GM12875 (cell line): ENCODE measurements around the gene CTCFL.

Source experiments
- H3K4me3 ChIP-seq: one replicate; pipeline ENCODE4 v1.5.1; 2011; ENCODE audit warnings: low read depth, low read length, control low read depth
- CTCF ChIP-seq: IDR thresholded peaks from 2 replicates; pipeline ENCODE4 v1.5.1; 2011; ENCODE audit warnings: low read depth, mild to moderate bottlenecking, control low read depth, inconsistent platforms, low read length, moderate library complexity, borderline replicate concordance; ENCODE audit not compliant: insufficient read depth

Gene CTCFL

GRCh38 chr20:57559658-57560553 lies 35.0 kb upstream of the CTCFL start:
- H3K4me3 ChIP-seq = no peak overlapping the region
- no peak for TF ChIP-seq CTCF

- H3K4me3 ChIP-seq = no peak overlapping the region
- no peak for TF ChIP-seq CTCF
These were observed 34.3 kb upstream of the CTCFL start for GRCh38 chr20:57559289-57559634.

- no peak for TF ChIP-seq CTCF
These were observed 33.8 kb upstream of the CTCFL start for GRCh38 chr20:57558614-57559288.

GRCh38 chr20:57557926-57558613 lies 33.1 kb upstream of the CTCFL start:
- no peak for TF ChIP-seq CTCF
- no peak overlapping the region for H3K4me3 ChIP-seq

More at GRCh38 chr20:57558614-57559288, 33.8 kb upstream of the CTCFL start:
- no peak overlapping the region for H3K4me3 ChIP-seq

- no peak for TF ChIP-seq CTCF
- H3K4me3 ChIP-seq = no peak overlapping the region
These were observed 32.0 kb upstream of the CTCFL start for GRCh38 chr20:57556980-57557274.

GRCh38 chr20:57555457-57556184 lies 30.7 kb upstream of the CTCFL start:
- TF ChIP-seq CTCF = no peak
- no peak overlapping the region for H3K4me3 ChIP-seq
